Sigmoid colon (tissue), 7 donors: Measurements from ENCODE around the gene ACYP1. TPM values are rescaled to one million over a fixed set of nuclear protein-coding genes. Genes with fewer than 3 reads are reported as not detected.

ENCODE experiments used
- DNase-seq: peaks from one replicate; pipeline ENCODE4 v3.0.0-alpha.2; 2019
- H3K27ac ChIP-seq, 4 donors: fragments of 200-600 bp; sonication (generic); one replicate each; pipeline ENCODE4 v1.5.1; 2016 to 2019; ENCODE audit warnings: mild to moderate bottlenecking in 1 of 4
- H3K27me3 ChIP-seq, 3 donors: fragments of 200-600 bp; sonication (generic); one replicate each; pipeline ENCODE4 v1.5.1; 2019; ENCODE audit warnings: mild to moderate bottlenecking in 1 of 3
- H3K36me3 ChIP-seq, 4 donors: fragments of 200-600 bp; sonication (generic); one replicate each; pipeline ENCODE4 v1.5.1; 2016 to 2019
- H3K4me1 ChIP-seq, 4 donors: fragments of 200-600 bp; sonication (generic); one replicate each; pipeline ENCODE4 v1.5.1; 2017 to 2019
- H3K4me3 ChIP-seq, 4 donors: fragments of 200-600 bp; sonication (generic); one replicate each; pipeline ENCODE4 v1.5.1; 2017 to 2019; ENCODE audit warnings: mild to moderate bottlenecking in 2 of 4, moderate library complexity in 1 of 4
- H3K9me3 ChIP-seq, 4 donors: fragments of 200-600 bp in 3 of 4; sonication (generic) in 3 of 4; one replicate each; pipeline versions ENCODE4 v1.5.1 to v1.6.1; 2013 to 2019
- CTCF ChIP-seq, 4 experiments: fragments of 450-650 bp in 3 of 4; fragments of 200-600 bp in 1 of 4; IDR thresholded peaks; one replicate each; pipeline ENCODE4 v1.5.1; 2016 to 2019; ENCODE audit warnings: antibody characterized with exemption in 4 of 4, mild to moderate bottlenecking in 3 of 4, moderate library complexity in 2 of 4
- EP300 ChIP-seq, 4 donors: sonication (generic); formaldehyde crosslinking; IDR thresholded peaks; one replicate each; pipeline ENCODE4 v1.6.1; 2017; ENCODE audit warnings: antibody characterized with exemption in 4 of 4
- POLR2A ChIP-seq, 2 donors: fragments of 450-650 bp; IDR thresholded peaks; one replicate each; pipeline ENCODE4 v1.6.1; 2016; ENCODE audit warnings: antibody characterized with exemption in 2 of 2, mild to moderate bottlenecking in 2 of 2, moderate library complexity in 2 of 2
- POLR2AphosphoS5 ChIP-seq, 4 donors: sonication (generic); formaldehyde crosslinking; IDR thresholded peaks; one replicate each; pipeline ENCODE4 v1.6.1; 2017; ENCODE audit warnings: antibody characterized with exemption in 4 of 4
- WGBS, 2 donors: extraction: QIAGEN DNeasy Blood & Tissue Kit; methylation state at CpG; one replicate each; pipeline ENCODE4 v1.1.7; 2013; 5-methylcytosine and 5-hydroxymethylcytosine counted together
- intact Hi-C: fragments of 100-400 bp; cut with DNase I; formaldehyde crosslinking; loops from one replicate; pipeline ENCODE4 v1.15.1; 2023
- polyA plus RNA-seq, 3 donors: library from polyadenylated mRNA; stranded (reverse); fragments of 200-250 nt; gene quantifications; one replicate each; pipeline ENCODE4 v1.2.3, GENCODE V29; 2013
- total RNA-seq, 4 donors: library from RNA; depleted of rRNA; stranded (reverse); fragments of >200 nt; gene quantifications; one replicate each; pipeline ENCODE4 v1.1.0, GENCODE V29; 2016
- donor health status: healthy with polysubstance abuse.
- donor health status: Bipolar disorder and iron deficiency.
- donor health status: healthy.

The ACYP1 gene
- total and polyA plus RNA-seq, 7 donors = 4.2 to 36.3 (median 20.5) TPM

- Histone ChIP-seq H3K27ac (no peak overlapping the region), H3K9me3 (no peaks in the 10 kb centered on the region)
- 67 to 93% methylated on average over 2 of the region's 2 CpGs for WGBS, 2 donors
These were observed 22.9 kb downstream of the ACYP1 start for GRCh38 chr14:75040959-75041358.

GRCh38 chr14:75040507-75040906, 23.3 kb downstream of the ACYP1 start:
- Histone ChIP-seq H3K4me1 (peaks cover 0 to 16% (median 13%) of the 10 kb centered on the region in 4 donors), H3K27ac (no peak overlapping the region), H3K36me3 (peaks cover 0 to 56% (median 5%) of the 10 kb centered on the region in 4 donors), H3K4me3 (no peak overlapping the region), H3K9me3 (no peaks in the 10 kb centered on the region), H3K27me3 (no peaks in the 10 kb centered on the region)
- intact Hi-C loops = no loop called here
- TF ChIP-seq POLR2A (IDR thresholded peaks at IDR 0.05) (no peak), EP300 (IDR thresholded peaks at IDR 0.05) (no peak), POLR2AphosphoS5 (IDR thresholded peaks at IDR 0.05) (no peak), CTCF (IDR thresholded peaks at IDR 0.05) (no peak)
- no peak for DNase-seq
- WGBS, 2 donors = 20 to 56% methylated on average over 1 of the region's 1 CpG

More at GRCh38 chr14:75040959-75041358, 22.9 kb downstream of the ACYP1 start:
- Histone ChIP-seq H3K4me3 (no peak overlapping the region), H3K27me3 (no peaks in the 10 kb centered on the region), H3K4me1 (peaks cover 0 to 17% (median 15%) of the 10 kb centered on the region in 4 donors), H3K36me3 (peaks cover 0 to 52% (median 5%) of the 10 kb centered on the region in 4 donors)
- TF ChIP-seq POLR2AphosphoS5 (IDR thresholded peaks at IDR 0.05) = no peak
- no peak for TF ChIP-seq EP300 (IDR thresholded peaks at IDR 0.05)
- TF ChIP-seq CTCF (IDR thresholded peaks at IDR 0.05) = no peak
- TF ChIP-seq POLR2A (IDR thresholded peaks at IDR 0.05) = no peak
- intact Hi-C loops = no loop called here
- DNase-seq = no peak

GRCh38 chr14:75032939-75033338, 30.9 kb downstream of the ACYP1 start:
- intact Hi-C loops = no loop called here
- Histone ChIP-seq H3K9me3 (no peaks in the 10 kb centered on the region), H3K4me1 (no peaks in the 10 kb centered on the region), H3K36me3 (peaks cover 20 to 77% (median 30%) of the 10 kb centered on the region in 4 donors), H3K27me3 (no peaks in the 10 kb centered on the region), H3K27ac (no peak overlapping the region), H3K4me3 (no peak overlapping the region)
- DNase-seq = no peak
- WGBS, 2 donors = 96 to 98% methylated on average over 2 of the region's 2 CpGs
- no peak for TF ChIP-seq CTCF (IDR thresholded peaks at IDR 0.05)
- TF ChIP-seq POLR2A (IDR thresholded peaks at IDR 0.05) = no peak
- TF ChIP-seq POLR2AphosphoS5 (IDR thresholded peaks at IDR 0.05) = no peak
- no peak for TF ChIP-seq EP300 (IDR thresholded peaks at IDR 0.05)

GRCh38 chr14:75030147-75030546, 33.7 kb downstream of the ACYP1 start:
- Histone ChIP-seq H3K9me3 (no peaks in the 10 kb centered on the region), H3K36me3 (peaks cover 15 to 84% (median 30%) of the 10 kb centered on the region in 4 donors), H3K4me3 (no peak overlapping the region), H3K27me3 (no peaks in the 10 kb centered on the region), H3K27ac (no peak overlapping the region), H3K4me1 (no peaks in the 10 kb centered on the region)
- TF ChIP-seq POLR2AphosphoS5 (IDR thresholded peaks at IDR 0.05) (no peak), POLR2A (IDR thresholded peaks at IDR 0.05) (no peak), EP300 (IDR thresholded peaks at IDR 0.05) (no peak), CTCF (IDR thresholded peaks at IDR 0.05) (no peak)
- intact Hi-C loops = no loop called here
- DNase-seq = no peak
- WGBS, 2 donors = 0% methylated on average over 1 of the region's 1 CpG

GRCh38 chr14:75025876-75026275, 37.9 kb downstream of the ACYP1 start:
- H3K9me3 ChIP-seq = no peaks in the 10 kb centered on the region
- H3K27me3 ChIP-seq = no peaks in the 10 kb centered on the region
- H3K36me3 ChIP-seq = peaks cover 9 to 89% (median 26%) of the 10 kb centered on the region in 4 donors
- TF ChIP-seq POLR2AphosphoS5 (IDR thresholded peaks at IDR 0.05) (no peak), EP300 (IDR thresholded peaks at IDR 0.05) (no peak), POLR2A (IDR thresholded peaks at IDR 0.05) (no peak), CTCF (IDR thresholded peaks at IDR 0.05) (no peak)
- DNase-seq = no peak
- no peaks in the 10 kb centered on the region for H3K4me1 ChIP-seq
- H3K27ac ChIP-seq = no peak overlapping the region
- no peak overlapping the region for H3K4me3 ChIP-seq
- WGBS, 2 donors = 90 to 95% methylated on average over 2 of the region's 2 CpGs
- intact Hi-C loops = no loop called here
